ENCODE data around the gene GNL2.
A peak's percentile ranks its signal among the peaks of the same experiment; 100 is the strongest.
"Not testable (repeated sequence)": the region's sequence is repeated elsewhere in the genome, so short reads cannot be mapped to it uniquely, and the experiment has no call there.

The GNL2 gene

DNA sequence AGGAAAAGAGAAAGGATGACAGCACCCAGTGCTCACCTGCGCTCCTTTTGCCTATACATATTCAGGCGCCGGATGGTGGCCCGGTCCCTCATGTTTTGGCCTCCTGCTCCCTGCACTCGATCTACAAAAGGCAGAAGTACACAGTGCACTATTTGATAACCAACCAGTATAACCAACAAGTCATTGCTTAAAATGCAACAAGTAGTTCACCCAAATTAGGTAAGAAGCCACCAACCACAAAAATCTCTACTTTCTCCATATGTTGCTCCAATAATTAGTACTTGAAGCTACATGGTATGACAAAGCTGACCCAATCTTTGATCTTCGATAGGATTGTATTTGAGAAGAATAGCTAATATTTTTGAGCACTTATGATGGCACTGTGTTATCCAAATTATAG, 2.0 kb downstream of the GNL2 start:
- Histone ChIP-seq H3K9me3 (ENCODE audit: control insufficient read depth, low read length) (no peaks in the 10 kb centered on the region), H2BK120ac (ENCODE audit: low read depth, low read length) (no peak overlapping the region), H3K79me1 (replicated peaks; ENCODE audit: low read length, poor library complexity, severe bottlenecking) (peaks cover 7% of the 10 kb centered on the region), H3K27ac (ENCODE audit: low read length, poor library complexity, severe bottlenecking) (no peak overlapping the region), H2AFZ (ENCODE audit: low read depth, low read length) (no peak overlapping the region), H3K4ac (ENCODE audit: low read depth in 1 of 2, low read length in 2 of 2) (no peak overlapping the region), H3K9ac (ENCODE audit: low read length) (no peak overlapping the region), H3K14ac (ENCODE audit: low read length in 2 of 2) (no peak overlapping the region), H3K4me1 (ENCODE audit: control insufficient read depth, insufficient read depth, low read depth, low read length) (peaks cover 4% of the 10 kb centered on the region), H2BK5ac (ENCODE audit: low read depth, low read length, poor library complexity, severe bottlenecking) (no peak overlapping the region), H2BK12ac (ENCODE audit: low read length in 2 of 2) (no peak overlapping the region), H2AK5ac (ENCODE audit: low read length, severe bottlenecking) (no peak overlapping the region), H3K23ac (ENCODE audit: low read length in 2 of 2) (no peak overlapping the region), H2BK15ac (ENCODE audit: low read depth, poor library complexity, severe bottlenecking) (no peak overlapping the region), H3K4me2 (ENCODE audit: low read length, poor library complexity, severe bottlenecking) (no peak overlapping the region), H3K18ac (ENCODE audit: low read depth in 1 of 2, low read length in 2 of 2) (no peak overlapping the region), H4K91ac (ENCODE audit: low read length) (no peak overlapping the region), H3K27me3 (ENCODE audit: control insufficient read depth in 1 of 2, insufficient read depth in 1 of 2, low read length in 2 of 2) (no peaks in the 10 kb centered on the region), H3K36me3 (ENCODE audit: control insufficient read depth in 1 of 2, insufficient read depth in 2 of 2, low read depth in 1 of 2, low read length in 2 of 2) (peaks cover 10 to 49% of the 10 kb centered on the region in 2 experiments), H3K4me3 (ENCODE audit: insufficient read depth in 1 of 2, low read depth in 1 of 2, low read length in 2 of 2) (peak overlapping the region in 1 of 2 experiments; percentile 99), H4K8ac (ENCODE audit: low read length) (no peak overlapping the region)
- DNase-seq, result no peak
- WGBS, result 99% methylated on average over 5 of the region's 6 CpGs

DNA sequence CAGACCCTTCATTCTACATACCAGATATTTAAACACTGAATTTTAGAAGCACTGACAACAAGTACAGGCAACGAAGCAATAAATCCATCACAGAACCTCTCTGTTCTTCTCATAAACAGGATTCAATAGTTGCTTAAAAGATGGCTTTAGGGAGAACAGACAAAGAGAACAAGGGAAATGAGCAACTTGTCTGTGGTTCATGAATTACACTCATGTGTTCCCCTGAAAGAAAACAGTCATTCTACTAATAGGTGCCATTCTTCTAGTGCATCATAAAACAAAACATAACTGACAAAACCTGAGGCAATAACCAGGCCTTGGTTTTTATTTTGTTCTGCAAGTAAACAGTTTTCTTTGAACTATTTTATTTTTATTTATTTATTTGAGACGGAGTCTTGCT, 6.8 kb downstream of the GNL2 start:
- peaks cover 14% of the 10 kb centered on the region for H3K79me1 ChIP-seq (replicated peaks; ENCODE audit: low read length, poor library complexity, severe bottlenecking)
- H3K27ac ChIP-seq (ENCODE audit: low read length, poor library complexity, severe bottlenecking), result no peak overlapping the region
- H2BK5ac ChIP-seq (ENCODE audit: low read depth, low read length, poor library complexity, severe bottlenecking), result no peak overlapping the region
- H3K4ac ChIP-seq (ENCODE audit: low read depth in 1 of 2, low read length in 2 of 2), result no peak overlapping the region
- no peak overlapping the region for H3K23ac ChIP-seq (ENCODE audit: low read length in 2 of 2)
- no peaks in the 10 kb centered on the region for H3K27me3 ChIP-seq (ENCODE audit: control insufficient read depth in 1 of 2, insufficient read depth in 1 of 2, low read length in 2 of 2)
- DNase-seq, result no peak
- no peak overlapping the region for H3K18ac ChIP-seq (ENCODE audit: low read depth in 1 of 2, low read length in 2 of 2)
- H3K36me3 ChIP-seq (ENCODE audit: control insufficient read depth in 1 of 2, insufficient read depth in 2 of 2, low read depth in 1 of 2, low read length in 2 of 2), result peaks cover 18 to 91% of the 10 kb centered on the region in 2 experiments
- no peak overlapping the region for H2AK5ac ChIP-seq (ENCODE audit: low read length, severe bottlenecking)
- H2AFZ ChIP-seq (ENCODE audit: low read depth, low read length), result no peak overlapping the region
- H2BK15ac ChIP-seq (ENCODE audit: low read depth, poor library complexity, severe bottlenecking), result no peak overlapping the region
- H3K9ac ChIP-seq (ENCODE audit: low read length), result peak overlapping the region; percentile 29
- 94% methylated on average over 2 of the region's 2 CpGs for WGBS
- H2BK12ac ChIP-seq (ENCODE audit: low read length in 2 of 2), result no peak overlapping the region
- H3K9me3 ChIP-seq (ENCODE audit: control insufficient read depth, low read length), result no peaks in the 10 kb centered on the region
- H2BK120ac ChIP-seq (ENCODE audit: low read depth, low read length), result no peak overlapping the region
- no peak overlapping the region for H4K91ac ChIP-seq (ENCODE audit: low read length)
- H3K4me3 ChIP-seq (ENCODE audit: insufficient read depth in 1 of 2, low read depth in 1 of 2, low read length in 2 of 2), result no peak overlapping the region
- H4K8ac ChIP-seq (ENCODE audit: low read length), result no peak overlapping the region
- H3K4me1 ChIP-seq (ENCODE audit: control insufficient read depth, insufficient read depth, low read depth, low read length), result no peaks in the 10 kb centered on the region
- no peak overlapping the region for H3K14ac ChIP-seq (ENCODE audit: low read length in 2 of 2)
- H3K4me2 ChIP-seq (ENCODE audit: low read length, poor library complexity, severe bottlenecking), result no peak overlapping the region

DNA sequence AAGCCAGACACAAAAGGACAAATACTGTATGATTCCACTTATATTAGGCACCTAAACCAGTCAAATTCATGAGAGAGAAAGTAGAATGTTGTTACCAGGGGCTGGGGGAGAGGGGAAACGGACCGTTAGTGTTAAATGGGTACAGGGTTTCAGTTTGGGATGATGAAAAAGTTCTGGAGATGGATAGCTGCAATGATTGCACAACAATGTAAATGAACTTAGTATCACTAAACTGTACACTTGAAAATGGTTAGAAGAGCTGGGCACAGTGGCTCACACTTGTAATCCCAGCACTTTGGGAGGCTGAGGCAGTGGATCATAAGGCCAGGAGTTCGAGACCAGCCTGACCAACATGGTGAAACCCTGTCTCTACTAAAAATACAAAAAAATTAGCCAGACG, 11.2 kb downstream of the GNL2 start:
- H3K4me3 ChIP-seq (ENCODE audit: insufficient read depth in 1 of 2, low read depth in 1 of 2, low read length in 2 of 2); H3K23ac ChIP-seq (ENCODE audit: low read length in 2 of 2); H2BK12ac ChIP-seq (ENCODE audit: low read length in 2 of 2); H4K8ac ChIP-seq (ENCODE audit: low read length); H3K4me2 ChIP-seq (ENCODE audit: low read length, poor library complexity, severe bottlenecking); H2BK120ac ChIP-seq (ENCODE audit: low read depth, low read length); H2AFZ ChIP-seq (ENCODE audit: low read depth, low read length); H3K27ac ChIP-seq (ENCODE audit: low read length, poor library complexity, severe bottlenecking); H3K9ac ChIP-seq (ENCODE audit: low read length); H2BK15ac ChIP-seq (ENCODE audit: low read depth, poor library complexity, severe bottlenecking); DNase-seq; H3K4ac ChIP-seq (ENCODE audit: low read depth in 1 of 2, low read length in 2 of 2); H2BK5ac ChIP-seq (ENCODE audit: low read depth, low read length, poor library complexity, severe bottlenecking); H3K9me3 ChIP-seq (ENCODE audit: control insufficient read depth, low read length); H3K27me3 ChIP-seq (ENCODE audit: control insufficient read depth in 1 of 2, insufficient read depth in 1 of 2, low read length in 2 of 2); H4K91ac ChIP-seq (ENCODE audit: low read length); H3K18ac ChIP-seq (ENCODE audit: low read depth in 1 of 2, low read length in 2 of 2); H3K4me1 ChIP-seq (ENCODE audit: control insufficient read depth, insufficient read depth, low read depth, low read length); H3K14ac ChIP-seq (ENCODE audit: low read length in 2 of 2); H2AK5ac ChIP-seq (ENCODE audit: low read length, severe bottlenecking): not testable (repeated sequence)
- 97% methylated on average over 4 of the region's 4 CpGs for WGBS
- Histone ChIP-seq H3K79me1 (replicated peaks; ENCODE audit: low read length, poor library complexity, severe bottlenecking) (peaks cover 16% of the 10 kb centered on the region), H3K36me3 (ENCODE audit: control insufficient read depth in 1 of 2, insufficient read depth in 2 of 2, low read depth in 1 of 2, low read length in 2 of 2) (peaks cover 33 to 89% of the 10 kb centered on the region in 2 experiments)

DNA sequence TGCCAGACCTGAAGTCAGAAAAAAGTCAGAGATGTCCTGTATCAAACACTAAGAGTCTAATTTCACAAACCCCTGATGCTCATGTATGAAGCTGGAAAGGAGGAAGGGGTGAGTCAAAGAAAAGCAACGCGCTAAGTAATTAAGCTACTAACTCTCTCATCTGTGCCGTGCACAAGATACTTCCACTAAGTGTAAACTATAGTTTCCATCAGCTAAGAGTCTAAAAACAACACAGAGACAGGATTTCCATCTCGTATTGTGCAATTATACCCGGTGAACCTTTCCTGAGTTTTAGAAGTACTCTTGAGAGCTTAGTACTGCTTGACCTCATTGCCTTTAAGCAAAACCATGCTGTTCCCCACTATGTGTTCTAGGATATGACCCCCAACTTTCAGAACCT, 20.0 kb downstream of the GNL2 start:
- Histone ChIP-seq H3K23ac (ENCODE audit: low read length in 2 of 2) (no peak overlapping the region), H3K79me1 (replicated peaks; ENCODE audit: low read length, poor library complexity, severe bottlenecking) (peaks cover 32% of the 10 kb centered on the region), H2BK15ac (ENCODE audit: low read depth, poor library complexity, severe bottlenecking) (no peak overlapping the region), H4K8ac (ENCODE audit: low read length) (no peak overlapping the region), H3K18ac (ENCODE audit: low read depth in 1 of 2, low read length in 2 of 2) (peak overlapping the region in 1 of 2 experiments; percentile 77), H3K4ac (ENCODE audit: low read depth in 1 of 2, low read length in 2 of 2) (peak overlapping the region in 1 of 2 experiments; percentile 63), H3K4me3 (ENCODE audit: insufficient read depth in 1 of 2, low read depth in 1 of 2, low read length in 2 of 2) (no peak overlapping the region), H2BK12ac (ENCODE audit: low read length in 2 of 2) (no peak overlapping the region), H2AK5ac (ENCODE audit: low read length, severe bottlenecking) (no peak overlapping the region), H3K4me1 (ENCODE audit: control insufficient read depth, insufficient read depth, low read depth, low read length) (no peaks in the 10 kb centered on the region), H3K9me3 (ENCODE audit: control insufficient read depth, low read length) (no peaks in the 10 kb centered on the region), H2BK5ac (ENCODE audit: low read depth, low read length, poor library complexity, severe bottlenecking) (no peak overlapping the region), H4K91ac (ENCODE audit: low read length) (peak overlapping the region; percentile 74), H3K4me2 (ENCODE audit: low read length, poor library complexity, severe bottlenecking) (no peak overlapping the region), H3K27ac (ENCODE audit: low read length, poor library complexity, severe bottlenecking) (peak overlapping the region; percentile 31), H3K14ac (ENCODE audit: low read length in 2 of 2) (no peak overlapping the region), H3K27me3 (ENCODE audit: control insufficient read depth in 1 of 2, insufficient read depth in 1 of 2, low read length in 2 of 2) (no peaks in the 10 kb centered on the region), H2BK120ac (ENCODE audit: low read depth, low read length) (no peak overlapping the region), H3K36me3 (ENCODE audit: control insufficient read depth in 1 of 2, insufficient read depth in 2 of 2, low read depth in 1 of 2, low read length in 2 of 2) (peaks cover 54 to 88% of the 10 kb centered on the region in 2 experiments), H3K9ac (ENCODE audit: low read length) (peak overlapping the region; percentile 67), H2AFZ (ENCODE audit: low read depth, low read length) (no peak overlapping the region)
- peak; percentile 94 for DNase-seq
- 14% methylated on average over 5 of the region's 5 CpGs for WGBS
